GM18870 (cell line): Measurements from ENCODE around the gene KCNQ1.
"Not testable (repeated sequence)": the region's sequence is repeated elsewhere in the genome, so short reads cannot be mapped to it uniquely, and the experiment has no call there.

Source experiments
- ATAC-seq: cut with Tn5 transposase; IDR thresholded peaks from one replicate; pipeline ENCODE4 v1.9.1; 2021; ENCODE audit warnings: moderate library complexity; ENCODE audit not compliant: unreplicated experiment

The KCNQ1 gene

DNA sequence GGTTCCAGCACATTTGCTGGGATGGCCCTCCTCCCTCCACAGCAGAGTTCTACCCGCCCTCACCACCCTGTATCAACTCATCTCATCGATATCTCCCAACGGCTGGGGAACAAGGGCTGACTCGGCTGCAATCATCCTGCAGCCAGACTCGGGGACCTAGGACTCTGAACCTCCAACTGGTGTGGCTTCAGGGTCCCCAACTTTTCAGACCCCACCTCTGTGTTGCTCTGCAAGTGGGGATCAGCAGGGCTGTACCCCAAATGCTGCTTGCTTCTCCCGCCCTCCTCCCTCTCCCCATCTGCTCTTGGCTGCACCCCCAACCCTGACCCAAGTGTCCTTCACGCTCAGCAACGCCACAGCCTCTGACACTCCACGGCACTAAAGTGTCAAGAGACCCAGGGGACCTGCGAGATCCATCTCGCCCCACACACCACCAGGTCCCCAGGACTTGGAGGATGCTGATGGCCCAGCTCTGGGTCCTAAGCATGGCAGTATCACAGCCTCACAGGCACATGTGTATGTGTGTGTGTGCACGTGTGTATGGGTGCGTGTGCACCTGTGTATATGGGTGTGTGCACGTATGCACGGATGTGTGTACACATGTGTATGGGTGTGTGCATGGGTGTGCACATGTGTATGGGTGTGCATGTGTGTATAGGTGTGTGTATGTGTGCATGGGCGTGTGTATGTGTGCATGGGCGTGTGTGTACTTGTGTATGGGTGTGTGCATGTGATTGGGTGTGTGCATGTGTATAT, 26.4 kb downstream of the KCNQ1 start:
- no peak for ATAC-seq

- no peak for ATAC-seq
Measured at GRCh38 chr11:2471804-2472096, 26.9 kb downstream of the KCNQ1 start.

GRCh38 chr11:2472428-2473186, 27.8 kb downstream of the KCNQ1 start:
- no peak for ATAC-seq

DNA sequence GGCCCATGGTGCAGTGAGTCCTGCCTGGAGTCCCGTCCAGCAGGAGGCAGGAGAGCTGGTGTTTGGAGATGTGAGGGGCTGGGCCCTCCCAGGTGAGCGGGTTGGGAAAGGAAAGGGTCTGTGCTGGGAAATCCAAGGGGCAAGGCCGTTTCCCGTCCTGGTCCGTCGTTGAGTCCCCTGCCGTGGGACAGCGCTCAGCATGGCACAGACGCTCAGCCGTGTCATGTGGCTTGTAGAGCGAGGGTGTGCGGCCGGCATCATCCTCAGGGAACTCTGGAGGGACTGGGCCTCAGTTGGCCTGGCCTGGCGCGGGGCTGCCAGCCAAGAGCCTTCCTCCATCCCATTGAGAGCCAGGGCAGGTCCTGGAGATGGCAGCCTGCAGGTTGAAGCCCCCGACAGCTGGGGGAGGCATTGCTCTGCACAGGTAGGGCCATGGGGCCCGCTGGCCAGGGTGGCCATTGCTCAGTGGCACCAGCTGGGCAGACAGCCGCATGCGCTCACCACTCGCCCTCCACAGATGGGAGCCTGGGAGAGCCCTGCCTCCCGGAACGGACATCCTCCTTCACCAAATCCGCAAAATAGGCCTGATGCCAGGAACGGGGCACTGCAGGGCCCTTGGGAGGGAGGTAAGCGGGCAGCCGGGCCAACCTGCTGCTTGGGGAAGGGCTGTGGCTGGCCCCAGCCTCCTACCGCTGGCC, 28.7 kb downstream of the KCNQ1 start:
- ATAC-seq: no peak

DNA sequence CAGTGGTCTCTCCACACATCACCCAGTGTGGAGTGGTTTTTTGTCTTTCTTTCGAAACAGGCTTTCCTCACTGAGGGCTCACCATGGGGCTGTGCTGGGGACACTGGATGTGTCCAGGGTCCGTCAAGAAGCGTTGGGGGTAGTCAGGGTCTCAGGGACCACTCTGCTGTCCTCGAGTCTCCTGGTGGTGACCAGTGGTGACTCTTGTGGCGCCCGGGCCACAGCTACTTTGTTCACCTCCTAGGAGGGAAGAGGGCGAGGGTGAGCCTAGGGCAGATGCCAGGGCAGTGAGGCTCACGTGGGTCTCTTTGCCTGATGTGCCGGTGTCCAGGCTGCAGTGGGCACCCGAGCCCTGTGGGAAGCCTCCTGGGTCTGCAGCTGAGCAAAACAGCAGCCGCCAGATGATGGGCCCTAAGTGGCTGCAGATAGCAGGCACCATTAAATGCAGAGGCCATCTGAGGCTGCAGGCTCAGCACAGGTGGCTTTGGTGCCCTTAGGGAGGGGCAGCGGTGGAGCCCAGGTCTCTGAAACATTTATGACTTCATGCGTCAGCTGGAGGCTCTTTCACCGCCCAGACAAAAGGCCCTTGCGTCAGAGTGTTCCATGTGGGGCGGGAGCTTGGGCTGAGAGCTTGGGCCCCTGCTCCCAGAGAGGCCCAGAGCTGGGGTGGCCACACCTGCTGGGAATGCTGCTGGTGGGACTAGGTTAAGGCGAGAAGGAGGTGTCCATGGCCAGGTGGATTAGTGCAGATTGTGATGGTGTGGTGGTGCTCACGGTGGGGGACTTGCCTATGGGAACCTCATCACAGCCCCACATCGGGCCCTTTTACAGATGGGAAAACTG, 29.5 kb downstream of the KCNQ1 start:
- ATAC-seq: no peak

DNA sequence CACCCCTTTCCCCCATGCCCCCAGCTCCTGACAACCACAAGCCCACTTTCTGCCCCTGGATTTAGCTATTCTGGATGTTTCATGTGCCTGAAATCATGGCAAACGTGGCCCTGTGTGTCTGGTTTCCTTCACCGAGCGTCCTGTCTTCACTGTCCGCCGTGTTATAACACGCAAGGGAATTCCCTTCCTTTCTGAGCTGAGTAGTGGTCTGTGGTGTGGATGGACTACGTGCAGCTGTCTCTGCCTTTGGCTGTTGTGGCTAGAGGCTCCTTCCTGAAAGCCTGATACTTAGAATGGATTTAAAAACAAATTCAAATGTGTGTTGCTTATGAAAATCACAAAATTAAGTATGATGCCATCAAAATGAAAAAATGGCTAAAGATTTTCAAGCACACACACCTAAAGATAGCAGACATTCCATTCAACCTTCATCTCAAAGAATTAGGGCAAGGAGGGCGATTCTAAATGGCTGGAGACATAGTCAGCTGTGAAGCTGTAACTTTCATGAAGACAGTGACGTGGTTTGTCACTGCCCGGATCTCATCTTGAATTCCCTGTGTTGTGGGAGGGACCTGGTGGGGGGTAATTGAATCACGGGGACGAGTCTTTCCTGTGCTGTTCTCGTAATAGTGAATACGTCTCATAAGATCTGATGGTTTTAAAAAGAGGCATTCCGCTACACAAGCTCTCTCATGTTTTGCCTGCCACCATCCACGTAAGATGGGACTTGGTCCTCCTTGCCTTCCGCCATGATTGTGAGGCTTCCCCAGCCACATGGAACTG, 30.5 kb downstream of the KCNQ1 start:
- ATAC-seq: no peak

- no peak for ATAC-seq
Measured at GRCh38 chr11:2477254-2477653, 32.4 kb downstream of the KCNQ1 start.

DNA sequence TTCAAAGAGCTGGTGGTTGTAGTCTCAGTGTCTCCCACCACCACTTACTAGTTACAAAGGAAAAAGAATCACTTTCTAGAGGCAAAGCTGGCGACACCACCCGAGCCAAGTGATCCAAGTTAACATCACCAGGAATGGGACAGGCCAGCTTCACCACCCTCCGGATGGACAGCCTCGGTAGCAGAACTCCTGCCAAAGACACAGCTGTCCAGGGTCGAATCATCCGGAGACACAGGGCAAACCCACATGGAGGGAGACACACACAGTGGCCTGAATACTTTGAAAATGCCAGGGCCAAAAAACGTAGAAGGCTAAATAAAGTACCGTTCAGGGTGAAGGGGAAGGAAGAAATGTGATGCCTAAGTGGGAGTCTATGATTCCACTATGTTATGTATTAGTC, 33.1 kb downstream of the KCNQ1 start:
- no peak for ATAC-seq

DNA sequence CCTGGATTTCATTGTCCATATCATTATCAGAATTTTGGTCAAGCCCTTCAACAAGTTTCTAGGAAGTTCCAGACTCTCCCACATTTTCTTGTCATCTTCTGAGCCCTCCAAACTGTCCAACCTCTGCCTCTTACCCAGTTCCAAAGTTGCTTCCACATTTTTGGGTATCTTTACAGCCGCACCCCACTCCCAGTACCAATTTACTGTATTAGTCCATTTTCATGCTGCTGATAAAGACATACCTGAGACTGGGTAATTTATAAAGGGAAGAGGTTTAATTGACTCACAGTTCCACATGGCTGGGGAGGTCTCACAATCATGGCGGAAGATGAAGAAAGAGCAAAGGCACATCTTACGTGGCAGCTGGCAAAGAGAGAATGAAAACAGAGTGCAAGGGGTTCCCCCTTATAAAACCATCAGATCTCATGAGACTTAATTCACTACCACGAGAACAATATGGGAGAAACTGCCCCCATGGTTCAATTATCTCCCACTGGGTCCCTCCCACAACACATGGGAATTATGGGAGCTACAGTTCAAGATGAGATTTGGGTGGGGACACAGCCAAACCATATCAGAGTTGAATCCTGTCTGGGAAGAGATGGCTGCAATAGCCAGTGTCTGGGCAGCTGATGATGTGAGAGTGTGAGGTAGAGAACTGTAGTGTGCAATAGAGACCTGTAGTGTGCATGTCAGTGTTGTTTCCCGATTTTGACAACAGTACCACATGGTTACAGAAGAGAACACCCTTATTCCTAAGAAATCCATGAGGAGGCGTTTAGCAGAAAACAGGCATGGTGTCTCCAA, 35.5 kb downstream of the KCNQ1 start:
- ATAC-seq: not testable (repeated sequence)

DNA sequence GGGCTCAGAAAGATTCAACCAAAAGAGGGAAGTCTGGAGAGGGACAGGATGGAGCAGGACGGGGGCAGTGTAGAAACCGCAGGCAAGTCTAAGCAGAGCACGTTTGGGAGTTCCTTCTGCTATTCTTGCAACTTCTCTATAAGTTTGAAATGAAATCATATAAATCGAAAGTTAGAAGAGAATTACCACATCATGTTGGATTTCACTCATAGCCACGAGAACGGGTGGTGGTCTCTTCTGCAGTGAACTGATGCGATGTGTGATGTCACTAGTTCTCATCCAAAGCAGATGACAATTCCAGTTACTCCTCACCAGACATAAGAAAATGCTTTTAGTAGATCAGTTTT, 36.0 kb downstream of the KCNQ1 start:
- ATAC-seq: no peak

- no peak for ATAC-seq
Measured at GRCh38 chr11:2481253-2481652, 36.4 kb downstream of the KCNQ1 start.

DNA sequence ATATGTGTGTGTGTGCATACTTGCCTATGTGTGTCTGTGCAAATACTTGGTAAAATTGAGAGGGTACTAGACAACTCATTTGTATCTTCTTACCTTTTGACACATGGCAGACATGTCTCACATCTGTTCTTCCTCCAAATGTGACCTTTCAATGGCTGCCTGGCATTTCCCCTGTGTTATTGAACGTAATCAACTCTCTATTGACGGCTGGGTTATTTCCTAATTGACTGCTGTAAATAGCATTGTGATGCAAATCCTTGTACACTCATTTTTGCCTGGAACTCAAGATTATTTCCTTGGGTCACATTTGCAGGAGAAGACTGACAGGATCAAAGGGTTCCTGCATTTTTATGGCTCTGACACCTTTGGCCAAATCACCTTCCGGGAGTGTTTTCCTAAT, 37.4 kb downstream of the KCNQ1 start:
- ATAC-seq: no peak

DNA sequence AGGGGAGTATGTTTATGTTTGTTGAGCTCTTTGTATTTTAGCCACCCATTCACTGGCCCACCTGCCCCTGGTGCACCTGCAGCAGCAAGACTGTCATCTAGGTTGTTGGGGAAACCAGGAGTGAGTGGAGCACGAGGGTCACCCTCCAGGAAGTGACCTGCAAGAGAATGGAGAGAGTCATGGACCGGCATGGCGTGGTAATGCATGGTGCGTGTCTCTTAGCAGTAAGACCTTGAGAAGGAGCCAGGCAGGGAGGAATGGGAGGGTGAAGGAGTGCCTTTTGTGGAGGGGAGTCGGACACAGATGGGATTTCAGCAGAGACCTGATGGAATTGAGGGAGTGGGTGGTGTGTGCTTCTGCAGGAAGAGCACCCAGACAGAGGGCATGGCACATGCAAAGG, 37.9 kb downstream of the KCNQ1 start:
- no peak for ATAC-seq

DNA sequence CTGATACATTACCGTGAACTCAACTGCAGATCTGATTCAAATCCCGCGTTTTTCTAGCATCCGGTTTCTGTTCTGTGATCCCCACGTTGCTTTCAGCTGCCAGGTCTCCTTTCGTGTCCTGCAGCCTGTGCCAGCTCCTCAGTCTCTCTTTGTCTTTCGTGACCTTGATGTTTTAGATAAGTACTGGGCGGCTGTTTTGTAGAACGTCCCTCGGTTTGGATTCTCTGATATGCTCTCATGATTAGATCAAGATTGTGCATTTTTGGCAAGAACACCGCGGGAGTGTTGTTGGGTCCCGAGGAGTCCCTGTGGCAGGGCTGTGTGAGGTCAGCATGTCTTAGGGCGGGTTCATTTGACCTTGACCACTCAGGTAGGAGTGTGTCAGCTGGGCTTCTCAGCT, 38.6 kb downstream of the KCNQ1 start:
- ATAC-seq: no peak

- ATAC-seq: no peak
Measured at GRCh38 chr11:2484576-2485125, 39.8 kb downstream of the KCNQ1 start.

DNA sequence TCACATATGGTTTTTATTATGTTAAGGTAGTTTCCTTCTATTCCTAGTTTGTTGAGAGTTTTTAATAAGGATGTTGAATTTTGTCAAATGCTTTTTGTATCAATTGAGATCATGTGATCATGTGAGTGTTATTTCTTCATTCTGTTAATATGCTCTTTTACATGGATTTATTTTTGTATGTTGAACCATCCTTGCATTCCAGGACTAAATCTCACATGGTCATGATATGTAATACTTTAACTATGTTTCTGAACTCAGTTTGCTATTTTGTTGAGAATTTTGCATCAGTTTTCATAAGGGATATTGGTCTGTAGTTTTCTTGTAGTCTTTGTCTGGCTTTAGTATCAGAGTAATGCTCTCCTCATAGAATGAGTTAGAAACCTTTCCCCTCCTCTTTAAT, 43.2 kb downstream of the KCNQ1 start:
- no peak for ATAC-seq

GRCh38 chr11:2489083-2489482, 44.3 kb downstream of the KCNQ1 start:
- ATAC-seq: no peak

DNA sequence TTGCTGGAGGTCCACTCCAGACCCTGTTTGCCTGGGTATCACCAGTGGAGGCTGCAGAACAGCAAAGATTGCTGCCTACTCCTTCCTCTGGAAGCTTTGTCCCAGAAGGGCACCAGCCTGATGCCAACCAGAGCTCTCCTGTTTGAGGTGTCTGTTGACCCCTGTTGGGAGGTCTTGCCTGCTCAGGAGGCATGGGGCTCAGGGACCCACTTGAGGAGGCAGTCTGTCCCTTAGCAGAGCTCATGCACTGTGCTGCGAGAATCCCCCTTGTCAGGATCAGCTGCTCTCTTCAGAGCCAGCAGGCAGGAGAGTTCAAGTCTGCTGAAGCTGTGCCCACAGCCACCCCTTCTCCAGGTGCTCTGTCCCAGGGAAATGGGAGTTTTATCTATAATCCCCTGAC, 53.1 kb downstream of the KCNQ1 start:
- not testable (repeated sequence) for ATAC-seq

- no peak for ATAC-seq
Measured at GRCh38 chr11:2498750-2499149, 53.9 kb downstream of the KCNQ1 start.
